Globus pallidus (tissue), 1 donor: ENCODE data around the gene DALRD3.

ENCODE experiments used
- DNase-seq: peaks from one replicate; pipeline ENCODE4 v3.0.0-alpha.2; 2015; ENCODE audit warnings: low spot score

Gene DALRD3

GRCh38 chr3:49005998-49006397 is 12.4 kb downstream of the DALRD3 start:
- no peak for DNase-seq

- DNase-seq, result no peak
Observed at GRCh38 chr3:49005303-49005680, 13.1 kb downstream of the DALRD3 start.

GRCh38 chr3:49004352-49005302 is 13.8 kb downstream of the DALRD3 start:
- no peak for DNase-seq

DNA sequence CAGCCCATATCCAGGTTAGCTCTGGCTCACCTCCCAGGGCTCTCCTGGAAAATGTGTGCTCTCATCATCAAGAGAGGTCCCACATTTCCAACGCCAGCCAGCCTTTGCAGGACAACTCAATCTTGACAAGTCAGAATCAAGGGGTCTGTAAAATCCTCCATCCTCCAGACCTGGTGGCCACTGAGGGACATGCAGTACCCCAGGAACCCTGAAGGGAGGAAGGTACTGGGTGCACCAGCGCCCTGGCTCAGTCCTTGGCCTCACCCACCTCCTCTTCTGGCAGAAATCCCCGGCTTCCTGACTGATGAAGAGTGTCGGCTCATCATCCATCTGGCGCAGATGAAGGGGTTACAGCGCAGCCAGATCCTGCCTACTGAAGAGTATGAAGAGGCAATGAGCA is 17.2 kb downstream of the DALRD3 start:
- no peak for DNase-seq

DNA sequence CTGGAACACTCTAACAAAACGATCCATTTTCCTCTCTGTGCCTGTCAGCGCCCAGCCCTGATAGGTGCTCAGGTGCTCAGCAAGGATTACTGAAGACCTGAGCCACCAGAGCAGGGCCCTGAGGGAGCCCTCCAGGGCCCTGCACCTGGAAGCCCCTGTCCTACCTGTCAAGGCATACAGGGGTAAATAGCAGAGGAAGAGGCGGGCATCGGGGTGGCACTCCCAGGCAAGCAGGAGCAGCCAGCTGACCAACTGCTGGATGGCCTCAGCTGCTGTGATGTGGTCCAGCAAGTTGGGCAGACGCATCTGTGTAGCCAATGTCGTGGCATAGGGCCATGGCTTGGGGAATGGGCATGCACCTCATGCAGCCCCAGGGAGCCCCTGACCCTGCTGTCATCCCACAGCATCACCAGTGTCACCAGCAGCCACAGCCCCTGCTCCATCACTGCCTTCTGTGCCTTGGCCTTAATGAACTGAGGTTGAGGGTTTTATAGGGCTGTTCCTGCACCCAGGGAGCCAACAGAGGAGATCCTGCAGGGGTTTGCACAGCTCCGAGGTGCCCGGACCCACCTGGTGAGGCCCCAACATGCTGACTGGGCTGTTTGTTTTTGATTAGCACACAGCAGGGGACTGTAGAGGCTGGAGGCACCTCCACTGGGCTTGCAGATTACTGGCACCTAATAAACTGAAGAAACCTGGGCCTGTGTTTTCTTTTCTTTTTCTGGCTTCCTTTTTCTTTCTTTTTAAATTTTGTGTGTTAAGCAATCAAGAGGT is 19.1 kb downstream of the DALRD3 start:
- DNase-seq, result no peak

DNA sequence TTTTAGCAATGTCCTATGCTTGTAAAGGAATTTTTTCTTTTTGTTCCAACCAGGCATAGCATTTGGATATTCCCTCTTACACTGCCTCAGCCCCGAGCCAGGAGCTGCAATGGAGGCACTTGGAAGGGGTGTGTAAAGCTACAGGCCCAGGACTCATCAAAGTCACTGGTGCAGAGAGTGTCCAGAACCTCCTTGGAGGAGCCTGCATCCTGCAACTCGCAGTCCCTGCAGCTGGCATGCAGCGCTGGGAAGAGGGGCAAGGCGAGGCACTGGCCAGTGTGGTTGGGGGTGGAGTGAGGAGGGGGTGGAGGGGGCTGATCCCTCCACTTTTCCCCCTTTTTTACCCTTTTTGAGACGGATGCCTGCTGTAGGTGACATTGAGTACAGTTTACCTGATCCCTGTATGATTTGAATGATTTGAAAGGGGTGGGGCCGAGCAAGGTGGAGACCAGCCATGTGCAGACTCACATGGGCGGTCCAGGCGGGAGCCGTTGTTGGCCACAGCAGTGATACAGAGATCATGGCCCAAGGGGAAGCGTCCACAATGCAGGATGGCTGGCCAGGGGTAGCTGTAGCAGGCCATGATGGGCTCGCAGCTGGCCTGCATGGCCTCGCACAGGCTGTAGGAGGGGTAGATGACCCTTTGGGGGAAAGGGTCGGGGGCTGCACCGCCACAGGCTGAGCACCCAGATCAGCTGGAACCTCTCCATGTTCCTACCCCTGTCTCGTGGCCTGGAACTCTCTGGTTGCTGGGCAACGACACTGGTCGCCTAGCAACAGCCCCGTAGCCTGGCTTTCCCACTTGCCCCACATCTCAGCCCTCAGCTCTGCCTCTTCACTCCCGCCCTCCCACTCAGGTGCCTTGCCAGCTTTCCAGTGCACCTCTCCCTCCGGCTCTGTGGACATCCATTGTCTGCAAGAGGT is 20.4 kb downstream of the DALRD3 start:
- DNase-seq, result peak; percentile 35

GRCh38 chr3:48997102-48997635 is 21.2 kb downstream of the DALRD3 start:
- DNase-seq, result no peak

DNA sequence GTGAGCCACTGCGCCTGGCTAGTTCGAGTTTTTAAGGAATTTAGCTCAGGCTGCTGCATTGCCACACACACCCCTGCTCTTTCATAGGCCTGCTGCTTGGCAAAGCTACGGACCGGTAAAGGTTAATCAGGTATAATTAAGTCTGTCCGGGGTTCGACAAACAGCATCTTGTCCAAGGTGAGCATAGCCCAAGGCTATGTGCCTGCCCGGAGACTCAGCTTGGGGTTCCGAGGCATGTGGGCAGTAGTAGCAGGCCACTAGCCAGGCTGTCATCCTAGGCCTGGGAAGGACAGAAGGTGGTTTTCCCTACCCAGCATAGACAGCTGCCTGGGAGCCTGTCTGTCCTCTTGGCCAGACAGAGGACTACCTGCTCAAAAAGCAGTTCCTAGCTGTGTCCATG is 21.7 kb downstream of the DALRD3 start:
- DNase-seq, result no peak

DNA sequence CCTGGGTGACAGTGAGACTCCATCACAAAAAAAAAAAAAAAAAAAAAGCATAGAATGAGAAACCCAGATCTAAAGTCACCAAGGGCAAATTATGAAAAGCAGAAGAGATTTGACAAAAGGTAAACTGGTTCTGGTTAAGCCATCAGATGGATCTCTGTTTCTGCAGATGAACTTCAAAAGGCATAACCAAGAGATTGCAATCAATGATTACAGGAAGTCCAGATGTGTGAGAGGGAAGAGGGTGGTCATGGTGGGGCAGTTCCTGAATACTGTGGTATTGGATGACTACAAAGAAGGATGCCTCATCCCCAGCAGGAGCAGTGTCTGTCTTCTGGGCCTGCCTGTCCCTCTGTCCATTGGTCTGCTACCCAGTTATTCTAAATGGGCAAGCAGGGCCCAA is 24.5 kb downstream of the DALRD3 start:
- no peak for DNase-seq

- no peak for DNase-seq
Observed at GRCh38 chr3:48991851-48992545, 26.4 kb downstream of the DALRD3 start.

- peak; percentile 46 for DNase-seq
Observed at GRCh38 chr3:48990636-48991469, 27.5 kb downstream of the DALRD3 start.

DNA sequence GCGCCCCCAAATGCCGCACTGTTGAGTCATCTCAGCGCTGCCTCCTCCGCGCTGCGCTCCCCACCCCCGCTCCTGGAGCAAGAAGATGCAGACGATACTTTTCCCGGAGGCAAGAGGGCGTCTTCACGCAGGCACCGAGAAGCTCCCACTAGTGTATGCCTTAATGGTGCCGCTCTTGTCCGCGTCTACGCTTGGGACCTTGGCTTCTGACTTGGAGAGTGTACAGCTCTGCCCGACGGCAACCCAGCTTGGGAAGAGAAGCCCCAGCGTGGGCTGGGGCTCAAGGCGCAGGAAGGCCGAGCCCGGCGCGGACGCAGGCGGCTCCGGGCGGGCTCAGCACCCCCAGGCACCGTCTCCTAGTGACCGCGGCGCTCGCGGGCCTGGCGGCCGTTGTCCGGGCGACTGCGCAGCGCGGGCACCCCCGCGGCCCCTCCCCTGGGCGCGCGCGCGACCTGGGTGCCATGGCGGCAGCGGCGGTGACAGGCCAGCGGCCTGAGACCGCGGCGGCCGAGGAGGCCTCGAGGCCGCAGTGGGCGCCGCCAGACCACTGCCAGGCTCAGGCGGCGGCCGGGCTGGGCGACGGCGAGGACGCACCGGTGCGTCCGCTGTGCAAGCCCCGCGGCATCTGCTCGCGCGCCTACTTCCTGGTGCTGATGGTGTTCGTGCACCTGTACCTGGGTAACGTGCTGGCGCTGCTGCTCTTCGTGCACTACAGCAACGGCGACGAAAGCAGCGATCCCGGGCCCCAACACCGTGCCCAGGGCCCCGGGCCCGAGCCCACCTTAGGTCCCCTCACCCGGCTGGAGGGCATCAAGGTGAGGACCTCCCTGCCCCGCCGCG is 28.4 kb downstream of the DALRD3 start, which contains the start of gene P4HTM:
TSS of gene P4HTM (plus strand) at position 446 of the 840 bp plus-strand sequence. CDS start at position 462, 16 bp downstream.
- peak; percentile 89 for DNase-seq

GRCh38 chr3:48989126-48989795 is 29.1 kb downstream of the DALRD3 start:
- DNase-seq, result no peak

DNA sequence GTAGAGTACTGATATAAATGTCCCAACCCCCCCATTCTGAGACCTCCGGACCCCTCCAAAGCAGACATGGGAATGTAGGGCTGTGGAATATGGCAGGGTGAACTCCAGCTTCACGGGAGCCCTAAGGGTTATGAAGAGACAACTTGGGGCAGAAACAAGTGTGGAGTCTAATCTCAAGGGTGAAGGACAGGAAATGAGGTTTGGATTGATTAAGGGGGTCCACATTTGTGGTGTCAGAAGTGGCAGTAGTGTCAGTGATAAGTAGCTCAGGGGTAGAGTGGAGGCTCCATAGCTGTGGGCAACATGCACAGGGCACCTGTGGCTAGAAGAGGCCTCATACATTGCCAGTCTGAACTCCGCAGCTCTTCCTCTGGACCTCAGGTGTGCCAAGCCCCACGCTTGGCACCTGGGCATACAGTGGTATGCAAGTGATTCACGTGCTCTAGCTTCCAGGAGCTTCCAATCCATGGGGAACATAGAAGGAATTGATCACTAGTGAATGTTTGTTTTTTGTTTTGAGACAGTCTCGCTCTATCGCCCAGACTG is 32.5 kb downstream of the DALRD3 start:
- no peak for DNase-seq

- DNase-seq, result no peak
Observed at GRCh38 chr3:48984663-48985062, 33.7 kb downstream of the DALRD3 start.

DNA sequence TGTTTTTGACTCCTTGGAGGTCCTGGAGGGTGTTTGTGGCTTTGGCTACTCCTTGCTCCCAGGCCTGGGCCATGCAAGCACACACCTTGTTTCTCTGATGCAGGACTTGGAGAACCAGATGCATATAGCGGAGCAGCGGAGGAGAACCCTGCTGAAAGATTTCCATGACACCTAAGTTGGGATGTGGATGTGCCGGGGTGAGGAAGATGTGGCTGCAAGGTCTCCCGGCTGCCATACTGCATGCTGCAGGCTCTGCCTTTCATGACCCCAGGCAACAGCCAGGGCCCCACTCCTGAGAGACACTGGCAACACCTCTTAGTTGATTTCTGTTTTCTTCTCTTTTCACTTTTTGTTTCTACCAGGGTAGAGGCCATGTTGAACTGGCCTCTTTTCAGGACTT is 35.3 kb downstream of the DALRD3 start:
- no peak for DNase-seq

GRCh38 chr3:48982686-48983085 is 35.7 kb downstream of the DALRD3 start:
- DNase-seq, result no peak

- no peak for DNase-seq
Observed at GRCh38 chr3:48982016-48982415, 36.4 kb downstream of the DALRD3 start.
